ENCODE data around the gene WWP2.

GRCh38 chr16:69922200-69922599 lies 160.1 kb downstream of the WWP2 start:
- TF ChIP-seq, protein P1, sequence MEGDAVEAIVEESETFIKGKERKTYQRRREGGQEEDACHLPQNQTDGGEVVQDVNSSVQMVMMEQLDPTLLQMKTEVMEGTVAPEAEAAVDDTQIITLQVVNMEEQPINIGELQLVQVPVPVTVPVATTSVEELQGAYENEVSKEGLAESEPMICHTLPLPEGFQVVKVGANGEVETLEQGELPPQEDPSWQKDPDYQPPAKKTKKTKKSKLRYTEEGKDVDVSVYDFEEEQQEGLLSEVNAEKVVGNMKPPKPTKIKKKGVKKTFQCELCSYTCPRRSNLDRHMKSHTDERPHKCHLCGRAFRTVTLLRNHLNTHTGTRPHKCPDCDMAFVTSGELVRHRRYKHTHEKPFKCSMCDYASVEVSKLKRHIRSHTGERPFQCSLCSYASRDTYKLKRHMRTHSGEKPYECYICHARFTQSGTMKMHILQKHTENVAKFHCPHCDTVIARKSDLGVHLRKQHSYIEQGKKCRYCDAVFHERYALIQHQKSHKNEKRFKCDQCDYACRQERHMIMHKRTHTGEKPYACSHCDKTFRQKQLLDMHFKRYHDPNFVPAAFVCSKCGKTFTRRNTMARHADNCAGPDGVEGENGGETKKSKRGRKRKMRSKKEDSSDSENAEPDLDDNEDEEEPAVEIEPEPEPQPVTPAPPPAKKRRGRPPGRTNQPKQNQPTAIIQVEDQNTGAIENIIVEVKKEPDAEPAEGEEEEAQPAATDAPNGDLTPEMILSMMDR (IDR thresholded peaks at IDR 0.05; ENCODE audit: low read length): no peak
- TF ChIP-seq EZH2 (optimal IDR thresholded peaks at IDR 0.05; ENCODE audit: low read depth, low read length): no peak

Data from MM.1S (cell line).